Activated T-cell treated with anti-CD3 and anti-CD28 coated beads, Interleukin-2, amount 50 U/mL, for 48 hours (primary cell): Measurements from ENCODE around the gene IGFL1.
"Not testable (repeated sequence)": the region's sequence is repeated elsewhere in the genome, so short reads cannot be mapped to it uniquely, and the experiment has no call there.

ENCODE experiments used
- DNase-seq, 2 experiments: peaks; one replicate each; pipeline ENCODE4 v3.0.0-alpha.2; 2020

IGFL1 gene

GRCh38 chr19:46226438-46226973, 3.0 kb upstream of the IGFL1 start:
- DNase-seq, result no peak

- DNase-seq, result no peak
Measured at GRCh38 chr19:46232029-46232428, 2.5 kb downstream of the IGFL1 start.

DNA sequence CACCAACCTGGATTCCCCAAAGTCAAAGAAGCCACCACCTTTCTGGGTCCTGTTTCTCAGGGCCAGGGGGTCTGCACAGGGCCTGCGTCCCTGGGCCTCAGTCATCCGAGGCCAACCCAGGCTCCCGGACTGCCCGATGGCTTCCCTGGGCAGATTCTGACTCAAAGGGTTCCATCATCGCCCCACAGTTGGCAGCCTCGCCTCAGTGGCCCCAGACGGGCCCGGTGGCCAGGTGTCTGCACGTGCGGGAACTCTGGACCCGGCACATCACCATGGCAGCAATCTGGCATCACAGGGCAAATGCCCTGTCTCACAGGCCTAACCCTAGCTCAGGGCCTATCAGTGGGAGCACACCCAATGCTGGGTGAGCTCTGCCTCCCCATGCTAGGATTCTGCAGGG, 2.9 kb downstream of the IGFL1 start:
- DNase-seq, result no peak

DNA sequence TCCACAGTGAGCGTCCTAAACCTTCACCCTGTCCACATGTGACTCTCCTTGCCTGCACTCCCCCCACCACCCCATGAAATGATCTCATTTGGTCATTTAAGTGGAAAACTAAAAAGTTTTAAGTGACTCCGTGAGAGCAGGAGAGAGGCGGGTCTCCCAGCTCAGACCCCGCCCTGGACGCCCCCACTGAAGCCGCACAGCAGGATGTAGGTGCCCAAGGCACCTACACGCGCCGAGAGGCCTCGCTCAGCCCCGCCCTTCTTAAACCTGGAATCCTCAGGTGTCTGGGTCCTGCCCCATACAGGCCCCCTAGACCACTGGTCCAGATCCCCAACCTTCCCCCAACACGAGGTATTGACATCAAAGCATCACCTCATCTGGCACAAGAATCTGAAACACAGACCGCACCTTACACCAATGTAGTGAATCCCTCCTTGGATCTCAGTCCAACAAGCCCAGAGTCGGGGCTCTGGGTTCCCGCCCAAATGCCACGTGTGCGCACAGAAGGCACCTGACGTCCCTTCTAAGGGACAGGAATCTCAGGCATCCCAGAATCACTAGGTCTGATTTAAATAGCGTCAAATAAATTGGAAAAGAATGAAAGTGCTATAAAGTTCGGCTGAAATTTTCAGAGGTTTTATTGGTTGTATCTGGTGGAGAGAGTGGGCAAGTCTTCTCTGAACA, 3.5 kb downstream of the IGFL1 start:
- no peak for DNase-seq

GRCh38 chr19:46233871-46234270, 4.3 kb downstream of the IGFL1 start:
- not testable (repeated sequence) for DNase-seq

DNA sequence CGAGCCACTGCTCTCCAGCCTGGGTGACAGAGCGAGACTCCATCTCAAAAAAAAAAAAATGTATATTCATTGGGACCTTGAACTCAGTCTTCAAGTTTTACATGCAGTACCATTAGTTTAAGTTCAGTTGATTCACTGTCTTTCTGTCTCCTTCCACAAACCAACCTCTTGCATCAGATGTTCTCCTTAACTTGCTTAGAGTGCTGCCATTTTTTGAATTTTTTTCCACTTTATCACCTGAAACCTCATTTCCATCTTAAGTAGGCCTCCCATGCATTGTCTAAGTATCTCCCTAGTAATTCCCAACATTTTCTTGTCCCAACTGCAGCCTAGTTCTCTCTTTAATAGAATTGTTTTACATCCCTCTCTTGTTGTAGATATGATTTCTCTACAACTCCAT, 8.6 kb downstream of the IGFL1 start:
- DNase-seq, result not testable (repeated sequence)

GRCh38 chr19:46239193-46240024, 9.9 kb downstream of the IGFL1 start:
- no peak for DNase-seq

- no peak for DNase-seq
Measured at GRCh38 chr19:46240693-46241092, 11.2 kb downstream of the IGFL1 start.

GRCh38 chr19:46241626-46242025, 12.1 kb downstream of the IGFL1 start:
- DNase-seq, result no peak

- DNase-seq, result not testable (repeated sequence)
Measured at GRCh38 chr19:46243081-46243654, 13.6 kb downstream of the IGFL1 start.

DNA sequence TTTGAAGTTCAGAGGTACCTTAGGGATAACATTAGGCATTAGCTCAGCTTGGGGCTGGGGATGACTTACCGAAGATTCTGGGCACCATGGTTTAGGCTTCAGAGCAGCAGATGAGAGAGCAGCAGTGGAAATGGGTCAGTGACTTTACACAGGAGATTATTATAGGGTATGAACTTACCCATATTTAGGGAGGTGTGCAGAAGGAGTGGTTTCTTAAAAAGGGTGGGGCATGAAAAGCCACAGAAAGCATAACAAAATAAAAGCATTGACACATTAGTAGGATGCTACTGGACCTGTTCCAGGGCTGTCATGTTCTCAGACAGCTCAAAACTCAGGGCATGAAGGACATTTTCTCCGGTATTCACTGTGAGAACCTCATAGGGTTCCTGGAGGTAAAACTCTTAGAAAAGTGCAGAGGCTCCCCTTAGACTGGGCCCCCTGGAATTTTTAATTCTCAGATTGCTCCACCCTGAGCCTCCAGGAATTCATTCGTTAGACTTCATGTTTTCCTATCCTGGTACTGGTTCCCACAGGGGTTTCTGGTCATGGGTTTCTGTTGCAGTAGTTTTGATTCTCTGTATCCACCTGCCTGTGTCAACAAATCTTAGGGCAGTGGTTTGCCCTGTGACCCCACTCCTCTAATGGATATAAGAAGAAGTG, 20.7 kb downstream of the IGFL1 start:
- DNase-seq, result no peak

- no peak for DNase-seq
Measured at GRCh38 chr19:46251416-46251815, 21.9 kb downstream of the IGFL1 start.

GRCh38 chr19:46254776-46255175, 25.2 kb downstream of the IGFL1 start:
- no peak for DNase-seq

- DNase-seq, result no peak
Measured at GRCh38 chr19:46256855-46257254, 27.3 kb downstream of the IGFL1 start.

GRCh38 chr19:46261501-46261900, 32.0 kb downstream of the IGFL1 start:
- not testable (repeated sequence) for DNase-seq

- DNase-seq, result peak; percentile 63 to 70
Measured at GRCh38 chr19:46262684-46263296, 33.2 kb downstream of the IGFL1 start.

- not testable (repeated sequence) for DNase-seq
Measured at GRCh38 chr19:46264801-46265200, 35.3 kb downstream of the IGFL1 start.

- peak; percentile 75 to 77 for DNase-seq
Measured at GRCh38 chr19:46265217-46265828, 35.8 kb downstream of the IGFL1 start.

- DNase-seq, result no peak
Measured at GRCh38 chr19:46269101-46269500, 39.6 kb downstream of the IGFL1 start.

- DNase-seq, result no peak
Measured at GRCh38 chr19:46270521-46271256, 41.1 kb downstream of the IGFL1 start.

DNA sequence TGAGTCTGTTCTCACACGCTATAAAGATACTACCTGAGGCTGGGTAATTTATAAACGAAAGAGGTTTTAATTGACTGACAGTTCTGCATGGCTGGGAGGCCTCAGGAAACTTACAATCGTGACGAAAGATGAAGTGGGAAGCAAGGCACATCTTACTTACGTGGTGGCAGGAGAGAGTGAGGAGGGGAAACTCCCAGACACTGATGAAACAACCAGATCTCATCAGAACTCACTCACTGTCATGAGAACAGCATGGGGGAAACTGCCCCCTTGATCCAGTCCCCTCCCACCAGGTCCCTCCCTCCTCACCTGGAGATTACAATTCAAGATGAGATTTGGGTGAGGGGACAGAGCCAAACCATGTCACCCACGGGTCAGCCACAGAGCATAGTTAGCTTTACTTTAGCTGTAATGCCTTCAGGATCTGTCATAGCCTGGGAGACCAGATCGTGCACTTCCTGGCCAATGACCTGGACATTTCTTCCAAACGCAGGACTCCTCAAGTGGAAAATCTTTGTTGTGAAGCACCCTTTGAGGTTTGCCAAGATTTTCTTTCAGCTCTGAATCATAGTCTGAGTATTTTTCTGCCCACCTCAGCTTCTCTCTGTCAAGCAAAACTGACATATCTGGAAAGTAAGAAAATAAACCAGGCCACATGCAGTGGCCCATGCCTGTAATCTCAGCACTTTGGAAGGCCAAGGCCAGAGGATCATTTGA, 42.1 kb downstream of the IGFL1 start:
- peak; percentile 33 to 36 for DNase-seq
